LNCAP (cell line): ENCODE data around the gene SLC15A1.

ENCODE experiments used
- CTCF ChIP-seq: fragments of 450-650 bp; IDR thresholded peaks from 2 replicates; pipeline ENCODE4 v1.5.1; 2017; ENCODE audit warnings: mild to moderate bottlenecking

Gene SLC15A1

GRCh38 chr13:98786023-98786422 is 33.6 kb upstream of the SLC15A1 start:
- TF ChIP-seq CTCF, result no peak

- TF ChIP-seq CTCF, result no peak
Observed at GRCh38 chr13:98785405-98785804, 32.9 kb upstream of the SLC15A1 start.

- no peak for TF ChIP-seq CTCF
Observed at GRCh38 chr13:98784666-98785065, 32.2 kb upstream of the SLC15A1 start.

- no peak for TF ChIP-seq CTCF
Observed at GRCh38 chr13:98783856-98784478, 31.5 kb upstream of the SLC15A1 start.

- no peak for TF ChIP-seq CTCF
Observed at GRCh38 chr13:98782654-98783053, 30.2 kb upstream of the SLC15A1 start.

GRCh38 chr13:98781905-98782304 is 29.4 kb upstream of the SLC15A1 start:
- TF ChIP-seq CTCF, result no peak

- TF ChIP-seq CTCF, result no peak
Observed at GRCh38 chr13:98781470-98781869, 29.0 kb upstream of the SLC15A1 start.

- no peak for TF ChIP-seq CTCF
Observed at GRCh38 chr13:98781045-98781444, 28.6 kb upstream of the SLC15A1 start.
